Neutrophil (primary cell): ENCODE data around the gene INPP4B.

ENCODE experiments used
- H3K27ac ChIP-seq: fragments of 200-600 bp; sonication (generic); 2 replicates; pipeline ENCODE4 v1.5.1; 2016; ENCODE audit warnings: mild to moderate bottlenecking, moderate library complexity
- H3K27me3 ChIP-seq: fragments of 200-600 bp; sonication (generic); 2 replicates; pipeline ENCODE4 v1.6.0; 2016; ENCODE audit warnings: mild to moderate bottlenecking
- H3K36me3 ChIP-seq: fragments of 200-600 bp; sonication (generic); 2 replicates; pipeline ENCODE4 v1.5.1; 2017
- H3K4me1 ChIP-seq, 2 experiments: fragments of 200-600 bp in 1 of 2; sonication (generic) in 1 of 2; 1 replicate in 1 of 2; 2 replicates in 1 of 2; pipeline versions ENCODE4 v1.5.1 to v1.6.1; 2013 to 2016; ENCODE audit warnings: low read depth in 1 of 2, low read length in 1 of 2, mild to moderate bottlenecking in 1 of 2, moderate library complexity in 1 of 2; ENCODE audit not compliant: control insufficient read depth in 1 of 2, insufficient read depth in 1 of 2
- H3K4me3 ChIP-seq, 2 experiments: fragments of 200-600 bp in 1 of 2; sonication (generic) in 1 of 2; 1 replicate in 1 of 2; 2 replicates in 1 of 2; pipeline ENCODE4 v1.5.1; 2013 to 2016; ENCODE audit warnings: low read depth in 1 of 2, low read length in 1 of 2, mild to moderate bottlenecking in 1 of 2, moderate library complexity in 1 of 2
- H3K9me3 ChIP-seq: fragments of 200-600 bp; sonication (generic); 2 replicates; pipeline ENCODE4 v1.5.1; 2016
- TF ChIP-seq, protein P1 (sequence below): fragments of 200-600 bp; sonication (generic); IDR thresholded peaks from 2 replicates; pipeline ENCODE4 v1.5.1; 2016; ENCODE audit warnings: antibody characterized with exemption

The INPP4B gene

DNA sequence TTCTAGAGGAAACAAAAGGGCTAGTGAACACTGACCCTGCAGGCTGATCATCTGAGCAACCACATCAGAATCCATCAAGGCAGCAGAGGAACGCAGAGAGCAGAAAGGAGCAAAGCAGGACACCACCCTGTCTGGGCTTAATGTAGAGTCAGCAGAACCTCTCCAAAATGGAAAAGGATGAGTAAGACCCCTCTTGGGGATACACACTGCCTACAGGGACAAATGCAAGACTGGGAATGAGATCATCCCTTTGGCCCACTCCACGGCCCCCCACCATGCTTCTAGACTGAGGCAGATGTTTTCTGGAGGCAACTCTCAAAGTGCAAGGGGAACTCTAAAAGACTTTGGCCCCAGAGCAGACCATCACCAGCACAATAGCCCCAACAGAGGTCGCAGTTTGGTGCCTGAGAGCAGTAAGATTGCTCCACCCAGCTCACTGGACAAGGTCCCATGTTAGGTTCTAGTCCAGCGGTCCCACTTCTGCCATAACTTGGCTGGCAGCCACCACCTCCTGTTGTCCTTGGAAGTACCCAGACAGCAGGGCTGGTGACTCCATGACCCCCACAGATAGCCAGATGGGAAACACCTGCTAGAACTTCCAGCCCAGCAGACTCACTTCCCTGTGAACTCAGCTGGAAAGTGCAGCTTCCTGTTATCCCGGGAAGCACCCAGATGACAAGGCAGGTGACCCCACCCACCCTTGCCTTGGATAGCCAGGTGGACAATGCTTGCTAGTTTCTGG, 372.7 kb downstream of the INPP4B start:
- H3K4me3 ChIP-seq: no peak overlapping the region
- TF ChIP-seq, protein P1, sequence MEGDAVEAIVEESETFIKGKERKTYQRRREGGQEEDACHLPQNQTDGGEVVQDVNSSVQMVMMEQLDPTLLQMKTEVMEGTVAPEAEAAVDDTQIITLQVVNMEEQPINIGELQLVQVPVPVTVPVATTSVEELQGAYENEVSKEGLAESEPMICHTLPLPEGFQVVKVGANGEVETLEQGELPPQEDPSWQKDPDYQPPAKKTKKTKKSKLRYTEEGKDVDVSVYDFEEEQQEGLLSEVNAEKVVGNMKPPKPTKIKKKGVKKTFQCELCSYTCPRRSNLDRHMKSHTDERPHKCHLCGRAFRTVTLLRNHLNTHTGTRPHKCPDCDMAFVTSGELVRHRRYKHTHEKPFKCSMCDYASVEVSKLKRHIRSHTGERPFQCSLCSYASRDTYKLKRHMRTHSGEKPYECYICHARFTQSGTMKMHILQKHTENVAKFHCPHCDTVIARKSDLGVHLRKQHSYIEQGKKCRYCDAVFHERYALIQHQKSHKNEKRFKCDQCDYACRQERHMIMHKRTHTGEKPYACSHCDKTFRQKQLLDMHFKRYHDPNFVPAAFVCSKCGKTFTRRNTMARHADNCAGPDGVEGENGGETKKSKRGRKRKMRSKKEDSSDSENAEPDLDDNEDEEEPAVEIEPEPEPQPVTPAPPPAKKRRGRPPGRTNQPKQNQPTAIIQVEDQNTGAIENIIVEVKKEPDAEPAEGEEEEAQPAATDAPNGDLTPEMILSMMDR: no peak
- no peaks in the 10 kb centered on the region for H3K4me1 ChIP-seq
- no peaks in the 10 kb centered on the region for H3K9me3 ChIP-seq
- no peaks in the 10 kb centered on the region for H3K27me3 ChIP-seq
- no peak overlapping the region for H3K27ac ChIP-seq
- no peaks in the 10 kb centered on the region for H3K36me3 ChIP-seq

DNA sequence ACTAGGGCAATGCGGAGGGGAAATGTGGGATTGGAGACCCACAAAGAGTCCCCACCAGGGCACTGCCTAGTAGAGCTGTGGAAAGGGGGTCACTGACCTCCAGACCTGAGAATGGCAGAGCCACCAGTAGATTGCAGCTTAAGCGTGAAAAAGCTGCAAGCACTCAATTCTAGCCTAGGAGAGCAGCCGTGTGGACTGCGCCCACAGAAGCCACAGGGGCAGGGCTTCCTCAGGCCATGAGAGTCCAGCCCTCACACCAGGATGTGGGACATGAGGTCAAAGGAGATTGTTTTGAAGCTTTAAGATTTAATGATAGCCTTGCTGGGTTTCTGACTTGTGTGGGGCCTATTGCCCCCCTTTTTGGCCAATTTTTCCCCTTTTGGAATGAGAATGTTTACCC, 379.0 kb downstream of the INPP4B start:
- TF ChIP-seq, protein P1: no peak
- no peaks in the 10 kb centered on the region for H3K4me1 ChIP-seq
- H3K9me3 ChIP-seq: no peaks in the 10 kb centered on the region
- no peak overlapping the region for H3K27ac ChIP-seq
- no peak overlapping the region for H3K4me3 ChIP-seq
- H3K36me3 ChIP-seq: no peaks in the 10 kb centered on the region
- H3K27me3 ChIP-seq: no peaks in the 10 kb centered on the region

DNA sequence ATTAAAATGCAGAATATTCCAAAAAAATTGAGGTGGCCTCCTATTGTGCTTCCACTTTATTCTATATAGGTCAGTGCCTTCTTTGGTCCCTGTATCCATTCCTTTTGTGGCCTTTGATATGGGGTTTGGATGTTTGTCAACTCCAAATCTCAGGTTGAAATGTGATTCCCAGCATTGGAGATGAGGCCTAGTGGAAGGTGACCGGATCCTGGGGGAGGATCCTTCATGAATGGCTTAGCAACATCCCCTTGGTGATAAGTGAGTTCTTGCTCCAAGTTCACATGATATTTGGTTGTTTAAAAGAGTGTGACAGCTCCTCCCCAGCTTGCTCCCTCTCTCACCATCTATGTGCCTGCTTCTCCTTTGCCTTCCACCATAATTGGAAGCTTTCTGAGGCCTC, 380.6 kb downstream of the INPP4B start:
- Histone ChIP-seq H3K4me3 (no peak overlapping the region), H3K27ac (no peak overlapping the region), H3K27me3 (no peaks in the 10 kb centered on the region), H3K36me3 (no peaks in the 10 kb centered on the region), H3K9me3 (no peaks in the 10 kb centered on the region), H3K4me1 (no peaks in the 10 kb centered on the region)
- TF ChIP-seq, protein P1: no peak

DNA sequence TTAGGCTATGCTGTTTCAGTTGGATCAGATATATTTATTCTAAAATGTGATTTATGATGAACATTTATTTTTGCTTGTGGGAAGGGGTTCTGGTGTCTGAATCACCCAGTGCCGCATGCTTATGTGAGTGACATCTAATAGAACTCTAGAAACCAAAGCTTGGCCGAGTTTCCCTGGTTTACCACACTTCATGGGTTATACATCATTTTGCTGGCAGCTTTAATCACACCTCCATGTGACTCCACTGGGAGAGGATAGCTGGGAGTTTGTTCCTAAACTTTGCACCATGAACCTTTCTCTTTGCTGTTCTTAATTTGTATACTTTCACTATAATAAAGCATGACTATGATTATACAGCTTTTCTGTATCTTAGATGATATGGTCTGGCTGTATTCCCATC, 382.9 kb downstream of the INPP4B start:
- Histone ChIP-seq H3K4me3 (no peak overlapping the region), H3K36me3 (no peaks in the 10 kb centered on the region), H3K9me3 (no peaks in the 10 kb centered on the region), H3K4me1 (no peaks in the 10 kb centered on the region), H3K27me3 (no peaks in the 10 kb centered on the region), H3K27ac (no peak overlapping the region)
- TF ChIP-seq, protein P1: no peak

DNA sequence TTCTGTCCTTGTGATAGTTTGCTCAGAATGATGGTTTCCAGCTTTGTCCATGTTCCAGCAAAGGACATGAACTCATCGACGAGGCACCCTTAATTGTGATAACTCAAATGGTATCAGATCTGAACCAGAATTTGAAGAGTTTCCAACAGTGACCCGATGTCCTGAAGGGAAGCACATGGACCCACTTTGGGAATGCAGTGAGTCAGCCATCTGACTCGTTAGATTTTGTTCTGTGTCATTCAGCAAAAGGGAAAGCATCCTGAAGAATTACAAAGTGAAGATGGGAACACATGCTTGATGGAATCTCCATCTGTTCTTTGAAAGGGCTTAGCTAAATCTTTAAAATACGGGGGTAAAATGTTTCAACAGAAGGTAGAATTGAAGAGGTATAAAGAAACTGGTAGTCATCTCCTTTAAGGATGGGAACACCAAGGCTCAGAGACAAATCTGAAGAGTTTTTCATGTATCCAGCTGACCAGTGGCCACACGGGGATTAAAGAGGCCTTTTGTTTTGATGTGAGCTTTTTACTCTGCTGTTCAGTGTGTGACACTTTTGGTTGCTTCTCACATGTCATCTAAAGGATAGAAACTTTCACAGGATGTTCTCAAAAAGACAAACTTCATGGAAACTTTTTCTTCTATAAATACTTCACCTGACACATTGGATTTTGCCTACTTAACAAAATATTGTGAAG, 393.8 kb downstream of the INPP4B start:
- H3K4me3 ChIP-seq: no peak overlapping the region
- no peaks in the 10 kb centered on the region for H3K27me3 ChIP-seq
- H3K9me3 ChIP-seq: no peaks in the 10 kb centered on the region
- no peaks in the 10 kb centered on the region for H3K36me3 ChIP-seq
- no peak overlapping the region for H3K27ac ChIP-seq
- TF ChIP-seq, protein P1: no peak
- no peaks in the 10 kb centered on the region for H3K4me1 ChIP-seq
